ENCODE measurements around the gene HCAR2.
"Not testable (repeated sequence)": the region's sequence is repeated elsewhere in the genome, so short reads cannot be mapped to it uniquely, and the experiment has no call there.

Gene HCAR2

GRCh38 chr12:122702890-122703611, at the start of gene HCAR2:
TSS of gene HCAR2 (minus strand) at chr12:122703357. CDS start at chr12:122703283, 74 bp downstream.
- DNase-seq (ENCODE audit: low read depth in 2 of 2), result not testable (repeated sequence)

- DNase-seq (ENCODE audit: low read depth in 2 of 2), result peak; percentile 98 to 99
Observed at GRCh38 chr12:122752464-122753318, 49.5 kb upstream of the HCAR2 start, which contains the start of gene DENR. TSS of gene DENR (plus strand) at chr12:122752824. CDS start at chr12:122753702, 878 bp downstream.

DNA sequence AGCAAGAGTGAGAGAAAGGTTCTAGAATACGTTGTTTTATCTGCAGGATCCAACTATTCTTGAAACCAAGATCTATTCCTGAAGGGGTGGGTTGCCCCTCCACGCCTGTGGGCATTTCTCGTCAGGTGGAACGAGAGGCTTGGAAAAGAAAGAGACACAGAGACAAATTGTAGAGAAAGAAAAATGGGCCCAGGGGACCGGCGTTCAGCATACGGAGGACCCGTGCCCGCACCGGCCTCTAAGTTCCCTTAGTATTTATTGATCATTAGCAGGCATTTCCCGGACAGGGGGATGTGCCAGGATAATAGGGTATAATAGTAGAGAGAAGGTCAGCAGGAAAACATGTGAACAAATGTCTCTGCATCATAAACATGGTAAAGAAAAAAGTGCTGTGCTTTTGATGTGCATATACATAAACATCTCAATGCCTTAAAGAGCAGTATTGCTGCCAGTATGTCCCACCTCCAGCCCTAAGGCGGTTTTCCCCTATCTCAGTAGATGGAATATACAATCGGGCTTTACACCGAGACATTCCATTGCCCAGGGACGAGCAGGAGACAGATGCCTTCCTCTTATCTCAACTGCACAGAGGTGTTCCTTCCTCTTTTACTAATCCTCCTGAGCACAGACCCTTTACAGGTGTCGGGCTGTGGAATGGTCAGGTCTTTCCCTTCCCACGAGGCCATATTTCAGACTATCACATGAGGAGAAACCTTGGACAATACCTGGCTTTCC, 47.8 kb upstream of the HCAR2 start:
- not testable (repeated sequence) for DNase-seq (ENCODE audit: low read depth in 2 of 2)

GRCh38 chr12:122749569-122750332, 46.6 kb upstream of the HCAR2 start:
- no peak for DNase-seq (ENCODE audit: low read depth in 2 of 2)

DNA sequence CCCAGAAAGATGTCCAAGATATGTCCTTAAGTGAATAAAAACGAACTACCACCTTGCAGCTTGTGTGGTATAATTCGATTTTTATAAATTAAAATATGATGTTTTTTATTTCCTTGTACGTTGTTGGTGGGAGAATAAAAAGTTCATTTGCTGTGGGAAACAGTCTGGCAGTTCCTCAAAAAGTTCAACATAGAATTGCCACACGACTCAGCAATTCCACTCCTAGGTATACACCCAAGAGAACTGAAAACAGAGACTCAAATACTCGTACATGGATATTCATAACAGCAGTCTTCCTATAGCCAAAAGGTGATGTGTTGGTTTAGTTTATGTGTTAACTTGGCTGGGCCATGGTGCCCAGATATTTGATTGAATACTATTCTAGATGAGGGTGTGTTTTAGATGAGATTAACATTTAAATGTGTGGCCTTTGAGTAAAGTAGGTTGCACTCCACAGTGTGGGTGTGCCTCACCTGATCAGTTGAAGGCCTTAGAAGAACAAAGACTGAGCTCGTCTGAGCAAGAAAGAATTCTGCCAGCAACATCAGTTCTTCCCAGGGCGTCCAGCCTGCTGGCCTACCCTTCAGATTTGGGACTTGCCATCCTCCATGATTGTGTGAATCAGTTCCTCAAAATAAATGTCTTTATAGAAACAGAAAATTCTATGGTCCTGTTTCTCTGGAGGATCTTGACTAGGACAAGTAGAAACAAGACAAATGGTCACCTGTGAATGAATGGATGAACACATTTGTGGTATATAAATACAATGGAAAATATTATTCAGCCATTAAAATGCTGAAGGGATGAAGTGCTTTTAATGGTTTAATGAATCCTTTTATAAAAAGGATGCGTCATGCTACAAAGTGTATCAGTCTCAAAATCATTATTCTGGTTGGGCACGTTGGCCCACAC, 44.3 kb upstream of the HCAR2 start:
- DNase-seq (ENCODE audit: low read depth in 2 of 2), result no peak

GRCh38 chr12:122743895-122744525, 40.9 kb upstream of the HCAR2 start:
- DNase-seq (ENCODE audit: low read depth in 2 of 2), result no peak

DNA sequence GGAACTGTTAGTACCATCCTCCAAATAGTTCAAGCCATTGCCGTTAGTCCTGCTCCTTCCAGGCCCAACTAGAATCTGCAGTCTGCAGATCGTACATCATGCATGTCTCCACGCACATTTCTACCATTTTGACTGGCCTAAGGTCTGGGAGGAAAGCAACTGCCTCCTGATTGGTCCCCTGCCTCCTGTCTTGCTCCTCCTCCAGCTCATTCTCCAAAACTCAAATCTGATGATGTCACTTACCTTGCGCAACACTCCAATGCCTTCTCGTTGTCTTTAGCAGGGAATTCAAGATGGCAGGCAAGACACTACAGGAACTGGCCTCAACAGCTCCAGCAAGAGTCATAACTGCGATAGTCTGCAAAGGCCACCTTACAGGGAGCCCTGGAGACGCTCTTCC, 37.2 kb upstream of the HCAR2 start:
- no peak for DNase-seq (ENCODE audit: low read depth in 2 of 2)

DNA sequence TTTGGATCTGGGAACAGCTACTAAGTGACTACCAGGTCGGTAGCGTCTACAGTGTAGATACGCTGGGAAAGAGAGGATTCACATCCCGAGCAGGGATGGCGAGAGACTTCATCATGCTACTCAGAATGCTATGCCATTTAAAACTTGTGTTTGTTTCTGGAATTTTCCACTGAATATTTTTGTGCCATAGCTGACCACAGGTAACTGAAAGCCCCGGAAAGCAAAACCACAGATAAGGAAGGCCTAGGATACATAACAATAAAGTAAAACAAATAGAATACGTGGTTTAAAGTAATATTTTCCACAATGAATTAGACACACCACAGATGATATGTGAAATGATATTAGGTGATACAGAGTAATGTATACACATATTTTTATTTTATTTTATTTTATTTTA, 35.4 kb upstream of the HCAR2 start:
- DNase-seq (ENCODE audit: low read depth in 2 of 2), result no peak

DNA sequence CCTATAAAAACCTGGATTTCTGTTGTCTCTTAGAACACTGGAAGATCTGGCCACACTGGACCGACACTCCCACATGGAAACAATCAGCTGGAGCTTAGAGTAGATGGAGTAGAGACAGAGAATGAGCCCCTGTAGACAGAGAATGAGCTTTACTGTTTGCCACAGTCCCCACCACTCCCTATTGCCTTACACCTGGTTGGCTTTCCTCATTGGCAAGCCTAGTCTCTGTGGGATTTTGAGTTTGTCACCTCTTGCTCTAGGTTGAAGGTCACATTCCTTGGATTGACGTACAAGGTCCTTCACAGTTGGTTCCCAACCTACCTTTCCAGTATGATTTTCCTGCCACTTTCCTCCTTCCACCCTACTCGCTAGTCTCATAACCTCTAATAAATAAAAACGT, 29.5 kb upstream of the HCAR2 start:
- DNase-seq (ENCODE audit: low read depth in 2 of 2), result no peak

DNA sequence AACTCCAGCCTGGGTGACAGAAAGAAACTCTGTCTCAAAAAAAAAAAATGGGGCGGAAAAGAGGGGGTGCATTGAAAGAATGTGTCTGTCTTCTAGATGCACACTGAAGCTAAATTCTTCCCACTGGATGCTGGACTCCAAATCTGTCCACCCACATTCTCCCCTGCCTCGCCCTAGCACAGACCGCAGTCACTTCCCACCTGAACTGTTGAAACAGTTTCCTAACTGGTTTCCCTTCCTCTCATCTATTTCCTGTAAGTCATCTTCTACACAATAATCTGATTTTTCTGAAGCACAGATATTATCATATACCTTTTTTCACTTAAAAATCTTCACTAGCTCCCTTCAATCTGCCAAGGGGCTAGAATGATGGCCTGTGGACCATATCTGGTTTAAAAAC, 29.0 kb upstream of the HCAR2 start:
- DNase-seq (ENCODE audit: low read depth in 2 of 2), result no peak

- no peak for DNase-seq (ENCODE audit: low read depth in 2 of 2)
Observed at GRCh38 chr12:122730215-122731014, 27.3 kb upstream of the HCAR2 start, which contains the start of gene HCAR1. TSS of gene HCAR1 (minus strand) at chr12:122730844. CDS start at chr12:122730339, 505 bp downstream.

DNA sequence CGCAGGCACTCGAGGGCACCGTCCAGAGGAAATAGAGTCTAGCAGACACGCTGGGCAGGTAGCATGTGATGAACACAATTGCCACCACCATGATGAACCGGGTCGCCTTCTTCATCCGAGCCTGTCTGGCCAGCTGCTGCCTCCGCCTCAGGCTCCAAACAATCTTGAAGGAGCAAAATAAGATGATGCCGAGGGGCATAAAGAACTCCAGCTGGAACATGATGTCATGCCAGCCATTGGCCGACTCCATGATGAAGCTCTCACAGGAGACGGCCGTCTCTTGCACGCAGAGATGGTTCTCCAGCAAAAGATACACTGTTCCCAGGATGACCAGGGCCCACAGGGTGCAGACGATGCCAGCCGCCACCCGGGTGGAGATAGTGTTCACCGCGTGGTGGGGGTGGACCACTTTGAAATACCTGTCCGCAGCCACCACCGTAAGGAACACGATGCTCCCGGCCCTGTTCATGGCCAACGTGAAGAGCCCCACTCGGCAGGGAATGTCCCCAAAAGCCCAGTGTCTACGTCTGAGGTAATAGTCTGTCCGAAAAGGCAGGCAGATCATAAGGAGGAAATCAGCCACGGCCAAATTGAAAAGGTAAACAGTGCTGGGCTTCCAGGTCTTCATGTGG, 26.5 kb upstream of the HCAR2 start:
- DNase-seq (ENCODE audit: low read depth in 2 of 2), result no peak

GRCh38 chr12:122726080-122726558, 23.0 kb upstream of the HCAR2 start:
- no peak for DNase-seq (ENCODE audit: low read depth in 2 of 2)

DNA sequence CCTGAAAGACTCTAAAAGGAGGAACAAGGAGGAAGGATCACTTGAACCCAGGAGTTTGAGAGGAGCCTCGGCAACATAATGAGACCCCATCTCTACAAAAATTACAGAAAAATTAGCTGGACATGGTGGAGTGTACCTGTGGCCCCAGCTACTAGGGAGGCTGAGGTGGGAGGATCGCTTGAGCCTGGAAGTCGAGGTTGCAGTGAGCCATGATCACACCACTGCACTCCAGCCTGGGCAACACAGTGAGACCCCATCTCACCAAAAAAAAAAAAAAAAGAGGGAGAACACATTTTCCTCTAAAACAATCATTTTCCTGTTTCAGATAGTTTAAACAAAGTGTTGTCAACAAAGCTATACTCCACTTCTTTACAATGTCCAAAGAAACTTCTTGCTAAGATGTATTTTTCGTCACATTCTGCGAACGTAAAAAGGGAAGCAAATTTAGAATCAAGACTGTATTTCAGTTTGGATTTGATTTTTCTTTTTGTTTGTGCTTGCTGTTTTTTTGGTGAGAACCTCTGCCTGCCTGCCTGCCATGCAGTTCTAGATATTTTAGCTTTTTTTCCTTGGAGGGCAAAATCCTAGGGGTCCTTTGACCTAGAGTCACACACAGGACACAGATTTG, 22.4 kb upstream of the HCAR2 start:
- DNase-seq (ENCODE audit: low read depth in 2 of 2), result no peak

GRCh38 chr12:122724641-122725243, 21.6 kb upstream of the HCAR2 start:
- no peak for DNase-seq (ENCODE audit: low read depth in 2 of 2)

- DNase-seq (ENCODE audit: low read depth in 2 of 2), result no peak
Observed at GRCh38 chr12:122722387-122722786, 19.2 kb upstream of the HCAR2 start.

- DNase-seq (ENCODE audit: low read depth in 2 of 2), result no peak
Observed at GRCh38 chr12:122721057-122721545, 17.9 kb upstream of the HCAR2 start.
